WTC11 (cell line): ENCODE results near the gene ETV5. TPM values are rescaled to one million over a fixed set of nuclear protein-coding genes. Genes with fewer than 3 reads are reported as not detected.
A peak's percentile ranks its signal among the peaks of the same experiment; 100 is the strongest.

Experiments
- ATAC-seq: fragments of 200-7000 bp; cut with Tn5 transposase; 2 replicates; pipeline ENCODE4 v1.10.0; 2021; ENCODE audit warnings: mild to moderate bottlenecking, moderate library complexity
- CTCF ChIA-PET: fragments of 300-600 bp; sonication (Branson Sonifier 250); formaldehyde crosslinking; loops from one replicate; lab custom pipeline; 2021; ENCODE audit warnings: antibody characterized with exemption; lab: Charles Lee
- POLR2A ChIA-PET: fragments of 350-600 bp; sonication (Branson Sonifier 250); formaldehyde crosslinking; loops from one replicate; lab custom pipeline; 2021; ENCODE audit warnings: antibody characterized with exemption; lab: Charles Lee
- DNase-seq: peaks from one replicate; pipeline ENCODE4 v3.0.0; 2021; ENCODE audit warnings: low spot score
- H3K27ac Mint-ChIP-seq: 2 replicates; pipeline ENCODE4 v1.8.0; 2021; ENCODE audit warnings: mixed read lengths
- H3K27me3 Mint-ChIP-seq: 2 replicates; pipeline ENCODE4 v1.8.0; 2021; ENCODE audit warnings: low read depth, mild to moderate bottlenecking, moderate library complexity, mixed read lengths
- H3K36me3 Mint-ChIP-seq: 2 replicates; pipeline ENCODE4 v1.8.0; 2021; ENCODE audit warnings: mixed read lengths
- H3K4me1 Mint-ChIP-seq: 2 replicates; pipeline ENCODE4 v1.8.0; 2022; ENCODE audit warnings: mixed read lengths
- H3K4me3 Mint-ChIP-seq: 2 replicates; pipeline ENCODE4 v1.8.0; 2021; ENCODE audit warnings: mild to moderate bottlenecking, moderate library complexity, mixed read lengths
- H3K9me3 Mint-ChIP-seq: 2 replicates; pipeline ENCODE4 v1.8.0; 2021; ENCODE audit warnings: mixed read lengths
- CREB1 ChIP-seq: sonication (generic); formaldehyde crosslinking; IDR thresholded peaks from 2 replicates; pipeline ENCODE4 v1.8.0; 2023; ENCODE audit warnings: mild to moderate bottlenecking, missing genetic modification reagents
- CTCF ChIP-seq: fragments of 200-600 bp; IDR thresholded peaks from 2 replicates; pipeline ENCODE4 v1.8.0; 2022; ENCODE audit warnings: antibody characterized with exemption
- ERG ChIP-seq: fragments of 250-450 bp; sonication (Bioruptor Pico); IDR thresholded peaks from 2 replicates; pipeline ENCODE4 v1.8.0; 2021; ENCODE audit warnings: mild to moderate bottlenecking
- GRHL2 ChIP-seq: fragments of 250-450 bp; sonication (Bioruptor Pico); IDR thresholded peaks from 2 replicates; pipeline ENCODE4 v1.8.0; 2022; ENCODE audit warnings: mild to moderate bottlenecking, moderate library complexity; ENCODE audit not compliant: insufficient replicate concordance, severe bottlenecking
- GTF2I ChIP-seq: fragments of 250-450 bp; sonication (Bioruptor Pico); conservative IDR thresholded peaks from 2 replicates; pipeline ENCODE4 v1.4.0; 2021; ENCODE audit warnings: mild to moderate bottlenecking
- KAT7 ChIP-seq: sonication (generic); formaldehyde crosslinking; IDR thresholded peaks from 2 replicates; pipeline ENCODE4 v1.8.1; 2023; ENCODE audit warnings: missing genetic modification reagents, mild to moderate bottlenecking, borderline replicate concordance
- MLX ChIP-seq: sonication (generic); formaldehyde crosslinking; IDR thresholded peaks from 2 replicates; pipeline ENCODE4 v1.8.1; 2023; ENCODE audit warnings: mild to moderate bottlenecking, missing genetic modification reagents, moderate library complexity
- PRRX2 ChIP-seq: fragments of 250-450 bp; sonication (Bioruptor Pico); IDR thresholded peaks from 2 replicates; pipeline ENCODE4 v1.8.0; 2021; ENCODE audit warnings: mild to moderate bottlenecking
- TCF7 ChIP-seq: sonication (generic); formaldehyde crosslinking; IDR thresholded peaks from 2 replicates; pipeline ENCODE4 v1.8.0; 2022; ENCODE audit warnings: mild to moderate bottlenecking, low read depth, missing genetic modification reagents, moderate library complexity
- total RNA-seq: library from RNA; stranded (reverse); gene quantifications from 3 replicates; pipeline ENCODE4 v1.2.3, GENCODE V29; 2021
- TF ChIP-seq, protein P1 (sequence below): fragments of 250-450 bp; sonication (Bioruptor Pico); IDR thresholded peaks from 2 replicates; pipeline ENCODE4 v2.1.2; 2022; ENCODE audit warnings: mild to moderate bottlenecking, moderate library complexity
- TF ChIP-seq, protein P2 (sequence below): sonication (generic); formaldehyde crosslinking; IDR thresholded peaks from 2 replicates; pipeline ENCODE4 v1.8.0; 2022; ENCODE audit warnings: mild to moderate bottlenecking, missing genetic modification reagents
- TF ChIP-seq, protein P3 (sequence below): sonication (generic); formaldehyde crosslinking; IDR thresholded peaks from 2 replicates; pipeline ENCODE4 v1.8.1; 2022; ENCODE audit warnings: mild to moderate bottlenecking, missing genetic modification reagents, moderate library complexity, borderline replicate concordance

Gene ETV5
- total RNA-seq, 1 experiment from 2014 or later = 71.3 TPM

DNA sequence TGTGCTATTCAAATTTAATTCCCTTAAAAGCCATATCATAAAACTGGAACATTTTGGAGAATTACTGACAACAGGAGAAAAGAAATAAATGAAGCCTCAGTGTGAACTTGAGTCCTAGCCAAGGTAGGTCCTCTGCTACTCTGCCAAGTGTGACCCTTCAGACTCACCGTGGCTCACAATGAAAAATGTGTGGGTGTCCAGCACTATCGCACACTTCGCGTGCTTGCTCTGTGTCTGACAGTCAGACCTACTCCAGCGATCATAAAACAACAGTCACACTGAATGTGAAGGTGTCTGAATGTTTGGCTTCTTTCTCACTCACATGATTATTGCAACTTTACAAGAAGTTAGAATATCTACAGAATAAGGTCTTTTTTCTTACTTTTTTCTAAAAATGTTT, 105.3 kb downstream of the ETV5 start (continued):
- TF ChIP-seq, protein P1, sequence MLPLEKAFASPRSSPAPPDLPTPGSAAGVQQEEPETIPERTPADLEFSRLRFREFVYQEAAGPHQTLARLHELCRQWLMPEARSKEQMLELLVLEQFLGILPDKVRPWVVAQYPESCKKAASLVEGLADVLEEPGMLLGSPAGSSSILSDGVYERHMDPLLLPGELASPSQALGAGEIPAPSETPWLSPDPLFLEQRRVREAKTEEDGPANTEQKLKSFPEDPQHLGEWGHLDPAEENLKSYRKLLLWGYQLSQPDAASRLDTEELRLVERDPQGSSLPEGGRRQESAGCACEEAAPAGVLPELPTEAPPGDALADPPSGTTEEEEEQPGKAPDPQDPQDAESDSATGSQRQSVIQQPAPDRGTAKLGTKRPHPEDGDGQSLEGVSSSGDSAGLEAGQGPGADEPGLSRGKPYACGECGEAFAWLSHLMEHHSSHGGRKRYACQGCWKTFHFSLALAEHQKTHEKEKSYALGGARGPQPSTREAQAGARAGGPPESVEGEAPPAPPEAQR (CRISPR knock-in tag) = no peak
- TF ChIP-seq, protein P2, sequence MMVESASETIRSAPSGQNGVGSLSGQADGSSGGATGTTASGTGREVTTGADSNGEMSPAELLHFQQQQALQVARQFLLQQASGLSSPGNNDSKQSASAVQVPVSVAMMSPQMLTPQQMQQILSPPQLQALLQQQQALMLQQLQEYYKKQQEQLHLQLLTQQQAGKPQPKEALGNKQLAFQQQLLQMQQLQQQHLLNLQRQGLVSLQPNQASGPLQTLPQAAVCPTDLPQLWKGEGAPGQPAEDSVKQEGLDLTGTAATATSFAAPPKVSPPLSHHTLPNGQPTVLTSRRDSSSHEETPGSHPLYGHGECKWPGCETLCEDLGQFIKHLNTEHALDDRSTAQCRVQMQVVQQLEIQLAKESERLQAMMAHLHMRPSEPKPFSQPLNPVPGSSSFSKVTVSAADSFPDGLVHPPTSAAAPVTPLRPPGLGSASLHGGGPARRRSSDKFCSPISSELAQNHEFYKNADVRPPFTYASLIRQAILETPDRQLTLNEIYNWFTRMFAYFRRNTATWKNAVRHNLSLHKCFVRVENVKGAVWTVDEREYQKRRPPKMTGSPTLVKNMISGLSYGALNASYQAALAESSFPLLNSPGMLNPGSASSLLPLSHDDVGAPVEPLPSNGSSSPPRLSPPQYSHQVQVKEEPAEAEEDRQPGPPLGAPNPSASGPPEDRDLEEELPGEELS = no peak
- TF ChIP-seq CTCF = no peak
- TF ChIP-seq CREB1 = no peak
- TF ChIP-seq PRRX2 (CRISPR knock-in tag) = no peak
- TF ChIP-seq TCF7 (CRISPR knock-in tag) = no peak
- TF ChIP-seq ERG (CRISPR knock-in tag) = no peak
- no peak for TF ChIP-seq GTF2I (CRISPR knock-in tag)
- no peak for TF ChIP-seq GRHL2 (CRISPR knock-in tag)
- no peak for TF ChIP-seq KAT7 (CRISPR knock-in tag)
- no peak for TF ChIP-seq MLX (CRISPR knock-in tag)

GRCh38 chr3:186002884-186003472, 105.9 kb downstream of the ETV5 start:
- TF ChIP-seq, protein P3, sequence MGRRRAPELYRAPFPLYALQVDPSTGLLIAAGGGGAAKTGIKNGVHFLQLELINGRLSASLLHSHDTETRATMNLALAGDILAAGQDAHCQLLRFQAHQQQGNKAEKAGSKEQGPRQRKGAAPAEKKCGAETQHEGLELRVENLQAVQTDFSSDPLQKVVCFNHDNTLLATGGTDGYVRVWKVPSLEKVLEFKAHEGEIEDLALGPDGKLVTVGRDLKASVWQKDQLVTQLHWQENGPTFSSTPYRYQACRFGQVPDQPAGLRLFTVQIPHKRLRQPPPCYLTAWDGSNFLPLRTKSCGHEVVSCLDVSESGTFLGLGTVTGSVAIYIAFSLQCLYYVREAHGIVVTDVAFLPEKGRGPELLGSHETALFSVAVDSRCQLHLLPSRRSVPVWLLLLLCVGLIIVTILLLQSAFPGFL (CRISPR knock-in tag) = no peak
- TF ChIP-seq CTCF = 0 out of 2 replicates have a peak, but pooled peaks have one; percentile 31
- TF ChIP-seq, all 79 proteins: peak for 1
- peak; percentile 36 for DNase-seq
- Mint-ChIP-seq H3K4me3 (no peak overlapping the region), H3K36me3 (no peaks in the 10 kb centered on the region), H3K4me1 (no peaks in the 10 kb centered on the region), H3K9me3 (no peaks in the 10 kb centered on the region), H3K27ac (no peak overlapping the region), H3K27me3 (no peaks in the 10 kb centered on the region)
- CTCF ChIA-PET = interaction anchor here (0.7 to 2.0 kb wide), 39 partner anchors 10 to 538 kb away, joined by 3 to 33 read pairs (median 4); partner anchors contain the start of gene ETV5
- POLR2A ChIA-PET = interaction anchor here (0.6 kb wide), 1 partner anchor 105 kb away, joined by 3 read pairs; no protein-coding TSS in a partner anchor
- peak; percentile 94 for ATAC-seq
